ENCODE data around the gene WT1. TPM values are rescaled to one million over a fixed set of nuclear protein-coding genes. Genes with fewer than 3 reads are reported as not detected.

Gene WT1
- total RNA-seq, 1 experiment from 2014 or later = 4.7 TPM

DNA sequence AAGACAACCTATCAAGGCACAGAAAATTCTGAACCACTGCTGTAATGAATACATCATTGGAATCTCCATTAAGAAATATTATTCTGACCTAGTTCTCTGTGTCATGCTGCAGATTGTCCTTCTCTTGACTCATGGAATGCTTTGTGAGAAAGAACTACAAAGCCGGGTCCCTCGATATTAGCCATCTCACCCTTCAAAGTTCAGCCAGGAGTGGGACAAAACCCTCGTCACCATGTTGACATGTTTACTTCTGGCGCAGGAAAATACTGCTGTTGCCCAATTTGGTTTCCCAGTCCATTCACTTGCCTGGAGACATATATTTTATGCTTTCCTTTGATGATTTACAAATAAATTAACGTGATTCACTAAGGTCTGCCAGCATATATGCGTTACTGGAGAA is 10.9 kb upstream of the WT1 start:
- POLR2A ChIA-PET = no interaction called here
- DNase-seq = no peak

DNA sequence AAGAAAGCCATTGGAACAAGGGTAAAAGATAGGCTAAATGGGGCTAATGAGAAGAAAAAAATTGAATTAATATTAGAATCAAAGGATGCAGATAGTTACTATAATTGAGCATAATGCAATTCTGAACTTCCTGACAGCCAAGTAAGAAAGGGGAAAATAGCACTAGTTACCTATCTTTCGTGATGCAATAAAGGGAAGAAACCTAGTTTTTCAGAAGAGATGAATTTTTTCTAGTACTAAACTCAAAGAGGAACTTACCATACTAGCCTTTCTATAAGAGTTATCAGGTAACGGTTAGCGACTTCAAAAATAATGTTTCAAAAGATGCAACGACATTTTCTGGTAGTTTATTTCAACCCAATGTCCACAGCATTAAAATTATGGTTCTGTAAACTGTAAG is 8.8 kb upstream of the WT1 start:
- H3K4me1 ChIP-seq = peaks cover 4% of the 10 kb centered on the region
- TF ChIP-seq, protein P1, sequence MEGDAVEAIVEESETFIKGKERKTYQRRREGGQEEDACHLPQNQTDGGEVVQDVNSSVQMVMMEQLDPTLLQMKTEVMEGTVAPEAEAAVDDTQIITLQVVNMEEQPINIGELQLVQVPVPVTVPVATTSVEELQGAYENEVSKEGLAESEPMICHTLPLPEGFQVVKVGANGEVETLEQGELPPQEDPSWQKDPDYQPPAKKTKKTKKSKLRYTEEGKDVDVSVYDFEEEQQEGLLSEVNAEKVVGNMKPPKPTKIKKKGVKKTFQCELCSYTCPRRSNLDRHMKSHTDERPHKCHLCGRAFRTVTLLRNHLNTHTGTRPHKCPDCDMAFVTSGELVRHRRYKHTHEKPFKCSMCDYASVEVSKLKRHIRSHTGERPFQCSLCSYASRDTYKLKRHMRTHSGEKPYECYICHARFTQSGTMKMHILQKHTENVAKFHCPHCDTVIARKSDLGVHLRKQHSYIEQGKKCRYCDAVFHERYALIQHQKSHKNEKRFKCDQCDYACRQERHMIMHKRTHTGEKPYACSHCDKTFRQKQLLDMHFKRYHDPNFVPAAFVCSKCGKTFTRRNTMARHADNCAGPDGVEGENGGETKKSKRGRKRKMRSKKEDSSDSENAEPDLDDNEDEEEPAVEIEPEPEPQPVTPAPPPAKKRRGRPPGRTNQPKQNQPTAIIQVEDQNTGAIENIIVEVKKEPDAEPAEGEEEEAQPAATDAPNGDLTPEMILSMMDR (IDR thresholded peaks at IDR 0.05; ENCODE audit: insufficient read depth in 1 of 2, low read depth in 1 of 2, low read length in 1 of 2, severe bottlenecking in 1 of 2, unreplicated experiment in 1 of 2) = no peak
- H3K27me3 Mint-ChIP-seq (ENCODE audit: insufficient read depth, unreplicated experiment) = peaks cover 16% of the 10 kb centered on the region
- CTCF ChIA-PET = no interaction called here
- H3K4me3 Mint-ChIP-seq (ENCODE audit: unreplicated experiment) = no peak overlapping the region
- no peaks in the 10 kb centered on the region for H3K9me3 Mint-ChIP-seq (ENCODE audit: unreplicated experiment)
- H3K4me1 Mint-ChIP-seq (ENCODE audit: low read depth, unreplicated experiment) = peaks cover 7% of the 10 kb centered on the region
- intact Hi-C loops (cut with micrococcal nuclease; ENCODE audit: unreplicated experiment) = loop anchor here (5.0 kb wide), 1 partner anchor 133 kb away; no protein-coding TSS in a partner anchor
- H3K4me3 ChIP-seq (ENCODE audit: low read depth, low read length) = no peak overlapping the region
- H3K27me3 ChIP-seq (replicated peaks; ENCODE audit: control insufficient read depth, insufficient read depth, low read length) = no peaks in the 10 kb centered on the region; the same call in 1 of the 2 replicates
- POLR2A ChIA-PET = no interaction called here
- no TSS peak for BruUV-seq (replicated peaks)
- no peaks in the 10 kb centered on the region for H3K9me3 ChIP-seq
- H3K27ac Mint-ChIP-seq (ENCODE audit: unreplicated experiment) = no peak overlapping the region
- no peak for DNase-seq
- no peaks in the 10 kb centered on the region for H3K36me3 ChIP-seq (ENCODE audit: control insufficient read depth, insufficient read depth, low read length)
- H3K36me3 Mint-ChIP-seq (ENCODE audit: insufficient read depth, unreplicated experiment) = no peaks in the 10 kb centered on the region

More for the DNA sequence above, 10.9 kb upstream of the WT1 start:
- H3K4me1 ChIP-seq = peaks cover 4% of the 10 kb centered on the region
- H3K4me3 ChIP-seq (ENCODE audit: low read depth, low read length) = no peak overlapping the region
- H3K9me3 Mint-ChIP-seq (ENCODE audit: unreplicated experiment) = no peaks in the 10 kb centered on the region
- intact Hi-C loops (cut with micrococcal nuclease; ENCODE audit: unreplicated experiment) = loop anchor here (5.0 kb wide), 2 partner anchors 59 to 134 kb away; no protein-coding TSS in a partner anchor
- H3K4me3 Mint-ChIP-seq (ENCODE audit: unreplicated experiment) = no peak overlapping the region
- BruUV-seq (replicated peaks) = no TSS peak
- H3K4me1 Mint-ChIP-seq (ENCODE audit: low read depth, unreplicated experiment) = peaks cover 7% of the 10 kb centered on the region
- no peak overlapping the region for H3K27ac Mint-ChIP-seq (ENCODE audit: unreplicated experiment)
- H3K27me3 ChIP-seq (replicated peaks; ENCODE audit: control insufficient read depth, insufficient read depth, low read length) = no peaks in the 10 kb centered on the region; the same call in 1 of the 2 replicates
- CTCF ChIA-PET = no interaction called here
- H3K36me3 Mint-ChIP-seq (ENCODE audit: insufficient read depth, unreplicated experiment) = no peaks in the 10 kb centered on the region
- no peaks in the 10 kb centered on the region for H3K9me3 ChIP-seq
- no peaks in the 10 kb centered on the region for H3K36me3 ChIP-seq (ENCODE audit: control insufficient read depth, insufficient read depth, low read length)
- H3K27me3 Mint-ChIP-seq (ENCODE audit: insufficient read depth, unreplicated experiment) = peaks cover 12% of the 10 kb centered on the region
- TF ChIP-seq, protein P1 (IDR thresholded peaks at IDR 0.05; ENCODE audit: insufficient read depth in 1 of 2, low read depth in 1 of 2, low read length in 1 of 2, severe bottlenecking in 1 of 2, unreplicated experiment in 1 of 2) = no peak

DNA sequence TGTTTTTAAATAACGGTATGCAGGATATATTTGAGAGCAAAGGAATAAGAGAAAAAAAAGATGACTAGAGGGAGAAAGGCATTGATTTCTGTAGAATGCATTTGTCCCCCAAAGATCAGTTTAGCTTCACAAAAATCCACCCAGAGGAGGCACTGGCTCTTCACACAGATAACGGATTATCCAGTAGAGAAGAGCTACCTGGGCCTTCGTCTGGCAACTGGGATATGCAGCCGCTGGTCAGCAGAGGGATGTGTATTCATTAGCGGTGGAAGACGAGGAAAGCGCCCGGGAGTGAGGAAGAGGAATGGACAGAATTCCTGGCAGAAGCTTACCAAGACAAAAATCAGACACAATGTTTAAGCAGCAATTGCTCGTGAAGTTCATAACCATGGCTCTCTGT is 5.6 kb upstream of the WT1 start:
- Histone ChIP-seq H3K36me3 (ENCODE audit: control insufficient read depth, insufficient read depth, low read length) (no peaks in the 10 kb centered on the region), H3K27me3 (replicated peaks; ENCODE audit: control insufficient read depth, insufficient read depth, low read length) (no peaks in the 10 kb centered on the region; the same call in 1 of the 2 replicates), H3K9me3 (no peaks in the 10 kb centered on the region), H3K4me1 (no peaks in the 10 kb centered on the region), H3K4me3 (ENCODE audit: low read depth, low read length) (no peak overlapping the region)
- H3K9me3 Mint-ChIP-seq (ENCODE audit: unreplicated experiment) = no peaks in the 10 kb centered on the region
- no TSS peak for BruUV-seq (replicated peaks)
- no peak overlapping the region for H3K27ac Mint-ChIP-seq (ENCODE audit: unreplicated experiment)
- H3K36me3 Mint-ChIP-seq (ENCODE audit: insufficient read depth, unreplicated experiment) = no peaks in the 10 kb centered on the region
- intact Hi-C loops (cut with micrococcal nuclease; ENCODE audit: unreplicated experiment) = loop anchor here (5.0 kb wide), 1 partner anchor 136 kb away; no protein-coding TSS in a partner anchor
- no peaks in the 10 kb centered on the region for H3K4me1 Mint-ChIP-seq (ENCODE audit: low read depth, unreplicated experiment)
- ChIA-PET CTCF (interaction anchor here (0.5 kb wide), 1 partner anchor 119 kb away, joined by 3 read pairs; no protein-coding TSS in a partner anchor), POLR2A (no interaction called here)
- no peak overlapping the region for H3K4me3 Mint-ChIP-seq (ENCODE audit: unreplicated experiment)
- TF ChIP-seq, protein P1 (IDR thresholded peaks at IDR 0.05; ENCODE audit: insufficient read depth in 1 of 2, low read depth in 1 of 2, low read length in 1 of 2, severe bottlenecking in 1 of 2, unreplicated experiment in 1 of 2) = no peak
- peaks cover 16% of the 10 kb centered on the region for H3K27me3 Mint-ChIP-seq (ENCODE audit: insufficient read depth, unreplicated experiment)
- no peak for DNase-seq

Measured in Caco-2 (cell line).